ENCODE results near the gene DQX1.
"Not testable (repeated sequence)": the region's sequence is repeated elsewhere in the genome, so short reads cannot be mapped to it uniquely, and the experiment has no call there.

The DQX1 gene

GRCh38 chr2:74567881-74568280 lies 41.9 kb upstream of the DQX1 start:
- no peak for TF ChIP-seq CTCF (conservative IDR thresholded peaks at IDR 0.05; ENCODE audit: low read length)
- DNase-seq (ENCODE audit: low read depth): peak; percentile 97
- H3K4me3 ChIP-seq (ENCODE audit: low read length): no peak overlapping the region

- TF ChIP-seq CTCF (conservative IDR thresholded peaks at IDR 0.05; ENCODE audit: low read length): no peak
- DNase-seq (ENCODE audit: low read depth): peak; percentile 99
- H3K4me3 ChIP-seq (ENCODE audit: low read length): no peak overlapping the region
These were observed 40.7 kb upstream of the DQX1 start for GRCh38 chr2:74566754-74567085.

- H3K4me3 ChIP-seq (ENCODE audit: low read length): no peak overlapping the region
- no peak for DNase-seq (ENCODE audit: low read depth)
- no peak for TF ChIP-seq CTCF (conservative IDR thresholded peaks at IDR 0.05; ENCODE audit: low read length)
These were observed 40.2 kb upstream of the DQX1 start for GRCh38 chr2:74566076-74566753.

- TF ChIP-seq CTCF (conservative IDR thresholded peaks at IDR 0.05; ENCODE audit: low read length): no peak
- DNase-seq (ENCODE audit: low read depth): peak; percentile 38
- no peak overlapping the region for H3K4me3 ChIP-seq (ENCODE audit: low read length)
These were observed 38.2 kb upstream of the DQX1 start for GRCh38 chr2:74564222-74564621.

- TF ChIP-seq CTCF (conservative IDR thresholded peaks at IDR 0.05; ENCODE audit: low read length): no peak
- no peak overlapping the region for H3K4me3 ChIP-seq (ENCODE audit: low read length)
- DNase-seq (ENCODE audit: low read depth): no peak
These were observed 36.2 kb upstream of the DQX1 start for GRCh38 chr2:74562126-74562775.

GRCh38 chr2:74561022-74561421 lies 35.0 kb upstream of the DQX1 start:
- not testable (repeated sequence) for H3K4me3 ChIP-seq (ENCODE audit: low read length)

GRCh38 chr2:74560591-74560990 lies 34.6 kb upstream of the DQX1 start:
- no peak overlapping the region for H3K4me3 ChIP-seq (ENCODE audit: low read length)
- DNase-seq (ENCODE audit: low read depth): no peak
- no peak for TF ChIP-seq CTCF (conservative IDR thresholded peaks at IDR 0.05; ENCODE audit: low read length)

More at GRCh38 chr2:74561022-74561421, 35.0 kb upstream of the DQX1 start:
- DNase-seq (ENCODE audit: low read depth): not testable (repeated sequence)
